Kidney (tissue), 14 donors: Measurements from ENCODE around the gene NCAPD2. TPM values are rescaled to one million over a fixed set of nuclear protein-coding genes. Genes with fewer than 3 reads are reported as not detected.
"Not testable (repeated sequence)": the region's sequence is repeated elsewhere in the genome, so short reads cannot be mapped to it uniquely, and the experiment has no call there.

ENCODE experiments used
- DNase-seq, 5 donors: peaks; one replicate each; pipeline ENCODE4 v3.0.0-alpha.2; 2013 to 2020
- FAIRE-seq: peaks from 2 replicates; lab custom pipeline; 2012; peaks lifted over from hg19 to GRCh38; lab: Jason Lieb, UNC
- H3K27ac ChIP-seq, 2 donors: one replicate each; pipeline ENCODE4 v1.7.0; 2013; ENCODE audit warnings: low read depth in 2 of 2, low read length in 2 of 2, inconsistent platforms in 1 of 2
- H3K27me3 ChIP-seq: one replicate; pipeline ENCODE4 v1.7.1; 2013; ENCODE audit warnings: low read length, inconsistent platforms; ENCODE audit not compliant: control insufficient read depth, insufficient read depth
- H3K36me3 ChIP-seq, 3 donors: one replicate each; pipeline versions ENCODE4 v1.7.0 to v1.7.1; 2013; ENCODE audit warnings: low read length in 3 of 3, control low read depth in 1 of 3, inconsistent platforms in 1 of 3; ENCODE audit not compliant: insufficient read depth in 3 of 3, control insufficient read depth in 2 of 3
- H3K4me1 ChIP-seq, 3 donors: one replicate each; pipeline versions ENCODE4 v1.7.0 to v1.7.1; 2013; ENCODE audit warnings: low read length in 3 of 3, inconsistent platforms in 1 of 3, low read depth in 1 of 3; ENCODE audit not compliant: control insufficient read depth in 2 of 3, insufficient read depth in 2 of 3
- H3K4me3 ChIP-seq, 3 donors: one replicate each; pipeline versions ENCODE4 v1.7.0 to v1.8.1; 2013; ENCODE audit warnings: low read length in 3 of 3, control low read depth in 1 of 3, inconsistent platforms in 1 of 3
- H3K9ac ChIP-seq, 3 donors: one replicate each; pipeline versions ENCODE4 v1.7.0 to v1.7.1; 2013; ENCODE audit warnings: low read length in 3 of 3, control low read depth in 1 of 3, inconsistent platforms in 1 of 3
- H3K9me3 ChIP-seq, 3 donors: one replicate each; pipeline versions ENCODE4 v1.7.0 to v1.7.1; 2013; ENCODE audit warnings: low read length in 3 of 3, control low read depth in 1 of 3, inconsistent platforms in 1 of 3; ENCODE audit not compliant: control insufficient read depth in 2 of 3, insufficient read depth in 1 of 3
- intact Hi-C: fragments of 100-400 bp; cut with DNase I; formaldehyde crosslinking; loops from one replicate; pipeline ENCODE4 v1.11.1; 2022
- polyA plus RNA-seq: library from polyadenylated mRNA; stranded (reverse); fragments of 350-450 nt; fragmentation: Illumina TruSeq; extraction: RNeasy Lipid Tissue Mini Kit (QIAGEN cat#74804); gene quantifications from one replicate; pipeline ENCODE4 v1.2.3, GENCODE V29; 2014; ENCODE audit warnings: low read depth, low replicate concordance; ENCODE audit not compliant: insufficient read depth
- total RNA-seq: library from RNA; stranded (reverse); fragmentation: NEBNext Ultra II Directional; extraction: Animal tissue kit (Norgen Biotek cat#: 25700); gene quantifications from one replicate; pipeline ENCODE4 v1.2.1, GENCODE V29; 2021
- TF ChIP-seq, protein P1 (sequence below): IDR thresholded peaks from 3 replicates; pipeline ENCODE4 v1.5.1; 2012; ENCODE audit warnings: mild to moderate bottlenecking, moderate library complexity, borderline replicate concordance; ENCODE audit not compliant: insufficient read depth; ENCODE audit errors: extremely low read depth
- donor health status: control.
- donor health status: control.
- donor health status: control.
- donor health status: control.
- donor health status: control.
- donor health status: DM: yes; HTN: yes; CAD: no.
- donor health status: Normal renal cell carcinoma (clear cell type).

The NCAPD2 gene
- total and polyA plus RNA-seq, 2 donors from 2014 or later, result 4.5 to 23.4 TPM

DNA sequence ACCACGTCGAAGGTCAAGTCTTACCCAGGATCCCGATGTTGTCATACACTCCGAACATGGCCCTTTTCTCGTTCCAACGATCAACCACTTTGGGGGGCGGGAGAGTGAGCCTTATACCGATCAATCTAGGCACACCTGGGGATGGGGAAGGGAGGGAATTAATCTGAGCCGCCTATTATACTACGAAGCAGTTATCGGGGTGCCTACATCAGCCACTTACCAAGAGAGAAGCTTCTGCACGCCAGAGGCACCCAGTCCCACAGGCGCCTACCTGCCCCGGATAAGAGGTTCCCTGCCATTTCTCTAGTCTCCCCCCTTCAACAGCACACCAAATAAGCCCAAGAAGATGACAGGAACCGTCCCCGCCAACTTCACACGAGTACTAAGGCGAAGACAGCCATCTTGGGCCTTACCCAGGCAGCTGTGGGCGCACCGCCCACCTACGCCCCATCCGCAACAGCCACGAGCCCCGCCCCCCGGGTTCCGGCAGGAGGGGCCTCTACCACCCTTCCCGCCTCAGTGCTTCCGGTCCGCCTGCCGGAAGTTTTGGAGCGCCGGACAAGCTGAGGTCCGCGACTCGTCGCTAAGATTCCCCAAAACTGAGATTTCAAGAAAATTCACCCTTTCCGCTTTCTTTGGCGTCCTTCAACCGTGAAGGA, 935 bp upstream of the NCAPD2 start, which contains the start of gene MRPL51:
TSS of gene MRPL51 (minus strand) at position 425 of the 659 bp plus-strand sequence. CDS start at position 299, 126 bp downstream.
- peak within 1 kb of the TSS; percentile 98 to 100 (median 99) for H3K9ac ChIP-seq
- no peak for FAIRE-seq
- TF ChIP-seq, protein P1, sequence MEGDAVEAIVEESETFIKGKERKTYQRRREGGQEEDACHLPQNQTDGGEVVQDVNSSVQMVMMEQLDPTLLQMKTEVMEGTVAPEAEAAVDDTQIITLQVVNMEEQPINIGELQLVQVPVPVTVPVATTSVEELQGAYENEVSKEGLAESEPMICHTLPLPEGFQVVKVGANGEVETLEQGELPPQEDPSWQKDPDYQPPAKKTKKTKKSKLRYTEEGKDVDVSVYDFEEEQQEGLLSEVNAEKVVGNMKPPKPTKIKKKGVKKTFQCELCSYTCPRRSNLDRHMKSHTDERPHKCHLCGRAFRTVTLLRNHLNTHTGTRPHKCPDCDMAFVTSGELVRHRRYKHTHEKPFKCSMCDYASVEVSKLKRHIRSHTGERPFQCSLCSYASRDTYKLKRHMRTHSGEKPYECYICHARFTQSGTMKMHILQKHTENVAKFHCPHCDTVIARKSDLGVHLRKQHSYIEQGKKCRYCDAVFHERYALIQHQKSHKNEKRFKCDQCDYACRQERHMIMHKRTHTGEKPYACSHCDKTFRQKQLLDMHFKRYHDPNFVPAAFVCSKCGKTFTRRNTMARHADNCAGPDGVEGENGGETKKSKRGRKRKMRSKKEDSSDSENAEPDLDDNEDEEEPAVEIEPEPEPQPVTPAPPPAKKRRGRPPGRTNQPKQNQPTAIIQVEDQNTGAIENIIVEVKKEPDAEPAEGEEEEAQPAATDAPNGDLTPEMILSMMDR, result no peak
- peaks cover 7 to 10% (median 8%) of the 10 kb centered on the region in 3 donors for H3K4me1 ChIP-seq
- DNase-seq, result peak; percentile 97 to 99 (median 98)
- intact Hi-C loops, result no loop called here
- H3K36me3 ChIP-seq, result peaks cover 2 to 6% (median 5%) of the 10 kb centered on the region in 3 donors
- H3K27me3 ChIP-seq, result no peaks in the 10 kb centered on the region
- peak within 1 kb of the TSS; percentile 93 to 99 for H3K27ac ChIP-seq
- H3K4me3 ChIP-seq, result peak within 1 kb of the TSS; percentile 99 to 100 (median 100)
- H3K9me3 ChIP-seq, result no peaks in the 10 kb centered on the region

DNA sequence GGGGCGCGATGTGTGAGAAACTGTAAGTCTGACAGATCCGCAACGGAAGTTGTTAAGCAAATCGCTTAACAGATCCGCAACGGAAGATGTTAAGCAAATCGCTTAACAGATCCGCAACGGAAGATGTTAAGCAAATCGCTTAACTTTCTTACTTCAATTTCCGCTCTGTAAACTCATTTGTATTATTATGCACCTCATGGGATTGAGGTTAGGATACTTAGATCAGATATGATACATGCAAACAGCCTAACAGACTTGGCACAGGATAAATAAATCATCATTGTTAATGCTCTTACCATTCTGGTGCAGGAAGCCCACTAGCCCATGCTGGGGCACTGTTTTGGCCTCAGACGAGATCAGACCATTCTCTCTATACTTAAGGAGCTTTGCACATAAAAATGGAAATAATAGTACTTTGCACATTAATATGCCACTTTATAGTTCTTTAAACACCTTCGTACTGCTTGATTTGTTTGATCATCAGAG, 399 bp downstream of the NCAPD2 start:
- H3K27ac ChIP-seq, result peak overlapping the region in 1 of 2 donors; percentile 38
- H3K27me3 ChIP-seq, result no peaks in the 10 kb centered on the region
- DNase-seq (peak in 1 of 5 donors; percentile 44), FAIRE-seq (no peak)
- H3K4me3 ChIP-seq, result peak overlapping the region; percentile 98 to 100 (median 98)
- no peaks in the 10 kb centered on the region for H3K9me3 ChIP-seq
- TF ChIP-seq, protein P1, result no peak
- peaks cover 7 to 10% (median 8%) of the 10 kb centered on the region in 3 donors for H3K4me1 ChIP-seq
- intact Hi-C loops, result no loop called here
- peak overlapping the region; percentile 26 to 97 (median 51) for H3K9ac ChIP-seq
- peaks cover 2 to 6% (median 5%) of the 10 kb centered on the region in 3 donors for H3K36me3 ChIP-seq

DNA sequence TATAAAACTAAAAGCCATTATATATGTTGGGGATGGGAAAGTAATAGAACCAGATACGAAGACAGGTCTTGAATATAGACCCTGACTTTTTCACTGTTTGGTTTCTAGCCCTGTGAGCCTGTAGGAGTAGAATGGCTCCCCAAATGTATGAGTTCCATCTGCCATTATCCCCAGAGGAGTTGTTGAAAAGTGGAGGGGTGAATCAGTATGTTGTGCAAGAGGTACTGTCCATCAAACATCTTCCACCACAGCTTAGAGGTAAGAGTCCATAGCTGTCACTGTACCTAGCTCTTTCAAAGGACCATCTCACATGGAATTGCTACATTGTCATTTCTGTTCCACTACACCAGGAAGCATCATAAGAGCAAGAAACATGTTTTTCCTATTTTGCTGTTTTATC, 1.1 kb downstream of the NCAPD2 start:
- TF ChIP-seq, protein P1, result no peak
- FAIRE-seq (no peak), DNase-seq (no peak)
- H3K36me3 ChIP-seq, result peaks cover 2 to 6% (median 5%) of the 10 kb centered on the region in 3 donors
- H3K9ac ChIP-seq, result peak overlapping the region in 2 of 3 donors; percentile 51 to 97
- H3K27ac ChIP-seq, result no peak overlapping the region
- no peaks in the 10 kb centered on the region for H3K9me3 ChIP-seq
- H3K27me3 ChIP-seq, result no peaks in the 10 kb centered on the region
- H3K4me3 ChIP-seq, result peak overlapping the region in 2 of 3 donors; percentile 5 to 98
- H3K4me1 ChIP-seq, result peaks cover 7 to 10% (median 8%) of the 10 kb centered on the region in 3 donors
- intact Hi-C loops, result no loop called here

DNA sequence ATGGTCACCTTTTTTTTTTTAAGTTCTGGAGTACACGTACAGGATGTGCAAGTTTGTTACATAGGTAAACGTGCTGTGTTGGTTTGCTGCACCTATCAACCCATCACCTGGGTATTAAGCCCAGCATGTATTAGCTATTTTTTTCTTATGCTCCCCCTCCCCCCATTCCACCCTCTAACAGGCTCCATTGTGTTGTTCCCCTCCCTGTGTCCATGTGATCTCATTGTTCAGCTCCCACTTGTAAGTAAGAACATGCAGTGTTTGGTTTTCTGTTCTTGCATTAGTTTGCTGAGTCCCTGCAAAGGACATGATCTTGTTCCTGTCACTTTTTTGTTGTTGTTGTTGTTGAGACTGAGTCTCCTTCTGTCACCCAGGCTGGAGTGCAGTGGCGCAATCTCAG, 3.4 kb downstream of the NCAPD2 start:
- H3K4me3 ChIP-seq, H3K36me3 ChIP-seq, H3K9ac ChIP-seq, intact Hi-C loops, DNase-seq, H3K4me1 ChIP-seq, FAIRE-seq, H3K27ac ChIP-seq, H3K9me3 ChIP-seq, H3K27me3 ChIP-seq: not testable (repeated sequence)
